HCT116 (cell line): ENCODE measurements around the gene S100Z. TPM values are rescaled to one million over a fixed set of nuclear protein-coding genes. Genes with fewer than 3 reads are reported as not detected.

ENCODE experiments used
- ATAC-seq: fragments of 200-7000 bp; cut with Tn5 transposase; 2 replicates; pipeline ENCODE4 v1.9.1; 2020; ENCODE audit warnings: mild to moderate bottlenecking, moderate library complexity
- BruUV-seq: library from RNA; stranded (reverse); fragments of 400-500 nt; replicated peaks from 2 replicates; lab custom pipeline; 2021; lab: Mats Ljungman, UMichigan
- CTCF ChIA-PET: fragments of 300-600 bp; sonication (Branson Sonifier 250); formaldehyde crosslinking; loops from one replicate; lab custom pipeline; 2021; ENCODE audit warnings: antibody characterized with exemption; lab: Charles Lee
- POLR2A ChIA-PET: fragments of 300-600, 350-600 bp; sonication (Branson Sonifier 250); formaldehyde crosslinking; loops from one replicate; lab custom pipeline; 2021; ENCODE audit warnings: antibody characterized with exemption; lab: Charles Lee
- RAD21 ChIA-PET, 2 experiments: fragments of 300-600 bp; sonication (Branson Sonifier 250); formaldehyde crosslinking; loops; one replicate each; lab custom pipeline; 2023; ENCODE audit warnings: low total read pairs in 2 of 2; ENCODE audit not compliant: uncharacterized antibody in 2 of 2, unreplicated experiment in 2 of 2, low non-redundant PET in 1 of 2; lab: Charles Lee
- DNase-seq: peaks from one replicate; pipeline ENCODE4 v3.0.0-alpha.2; 2010; ENCODE audit warnings: low read depth, low spot score
- H2AFZ ChIP-seq: fragments of 200-600 bp; shearing (Covaris generic), sonication (generic); 2 replicates; pipeline ENCODE4 v1.6.1; 2017; ENCODE audit warnings: low read depth, mixed run types, mixed read lengths, antibody characterized with exemption, low read length; ENCODE audit not compliant: poor library complexity, severe bottlenecking
- H3K27ac ChIP-seq: 2 replicates; pipeline ENCODE4 v1.5.1; 2012; ENCODE audit warnings: low read depth, low read length
- H3K27me3 ChIP-seq: fragments of 200-600 bp; sonication (generic); 2 replicates; pipeline ENCODE4 v1.6.1; 2016; ENCODE audit warnings: mixed run types, low read length, mixed read lengths; ENCODE audit not compliant: insufficient read depth
- H3K36me3 ChIP-seq, 2 experiments: fragments of 200-500 bp in 1 of 2; fragments of 200-600 bp in 1 of 2; sonication (Bioruptor generic) in 1 of 2; sonication (generic) in 1 of 2; 2 replicates each; pipeline versions ENCODE4 v1.5.1 to v1.6.1; 2014 to 2016; ENCODE audit warnings: low read length in 2 of 2, inconsistent platforms in 1 of 2, mixed read lengths in 1 of 2, mixed run types in 1 of 2; ENCODE audit not compliant: insufficient read depth in 2 of 2, control insufficient read depth in 1 of 2
- H3K4me1 ChIP-seq, 2 experiments: fragments of 200-600 bp in 1 of 2; sonication (generic) in 1 of 2; 2 replicates each; pipeline versions ENCODE4 v1.5.1 to v1.6.1; 2012 to 2017; ENCODE audit warnings: low read length in 2 of 2, inconsistent platforms in 1 of 2, mild to moderate bottlenecking in 1 of 2, mixed read lengths in 1 of 2, mixed run types in 1 of 2, moderate library complexity in 1 of 2; ENCODE audit not compliant: insufficient read depth in 2 of 2, control insufficient read depth in 1 of 2
- H3K4me2 ChIP-seq: fragments of 200-600 bp; sonication (generic); 2 replicates; pipeline ENCODE4 v1.6.1; 2017; ENCODE audit warnings: mixed run types, low read length, mixed read lengths
- H3K4me3 ChIP-seq, 2 experiments: fragments of 200-600 bp in 1 of 2; sonication (generic) in 1 of 2; replicated peaks in 1 of 2; 2 replicates each; pipeline ENCODE4 v1.5.1; 2011 to 2016; ENCODE audit warnings: low read length in 2 of 2, control low read depth in 1 of 2, low read depth in 1 of 2, mild to moderate bottlenecking in 1 of 2, mixed read lengths in 1 of 2, mixed run types in 1 of 2
- H3K79me2 ChIP-seq: fragments of 200-600 bp; sonication (generic); 2 replicates; pipeline ENCODE4 v1.6.1; 2017; ENCODE audit warnings: mild to moderate bottlenecking, mixed run types, low read length, moderate library complexity, mixed read lengths; ENCODE audit not compliant: insufficient read depth
- H3K9ac ChIP-seq: fragments of 200-600 bp; sonication (generic); 2 replicates; pipeline ENCODE4 v1.6.1; 2016; ENCODE audit warnings: low read length, mixed read lengths
- H3K9me2 ChIP-seq: fragments of 200-600 bp; sonication (generic), shearing (Covaris generic); 2 replicates; pipeline ENCODE4 v1.6.1; 2017; ENCODE audit warnings: mixed run types, mild to moderate bottlenecking, moderate library complexity; ENCODE audit not compliant: insufficient read depth
- H3K9me3 ChIP-seq, 2 experiments: fragments of 200-500 bp in 1 of 2; fragments of 200-600 bp in 1 of 2; sonication (Bioruptor generic) in 1 of 2; sonication (generic) in 1 of 2; 2 replicates each; pipeline ENCODE4 v1.6.1; 2014 to 2017; ENCODE audit warnings: low read length in 2 of 2, mixed read lengths in 2 of 2, inconsistent platforms in 1 of 2, low read depth in 1 of 2, mild to moderate bottlenecking in 1 of 2, mixed run types in 1 of 2, moderate library complexity in 1 of 2; ENCODE audit not compliant: control insufficient read depth in 1 of 2, insufficient read depth in 1 of 2
- H4K20me1 ChIP-seq: fragments of 200-600 bp; sonication (generic), shearing (Covaris generic); 2 replicates; pipeline ENCODE4 v1.6.1; 2017; ENCODE audit warnings: mixed run types, mild to moderate bottlenecking, moderate library complexity; ENCODE audit not compliant: insufficient read depth
- POLR2A ChIP-seq: IDR thresholded peaks from 2 replicates; pipeline ENCODE4 v1.7.0; 2011; ENCODE audit warnings: borderline replicate concordance; ENCODE audit not compliant: insufficient read depth, insufficient read length; ENCODE audit errors: extremely low read depth
- RAD21 ChIP-seq: IDR thresholded peaks from 2 replicates; pipeline ENCODE4 v1.6.1; 2012; ENCODE audit warnings: low read depth, mild to moderate bottlenecking
- SRF ChIP-seq: IDR thresholded peaks from 2 replicates; pipeline ENCODE4 v1.6.1; 2012; ENCODE audit warnings: low read depth
- YY1 ChIP-seq: IDR thresholded peaks from 2 replicates; pipeline ENCODE4 v1.6.1; 2011; ENCODE audit warnings: low read length, low read depth, moderate library complexity, mild to moderate bottlenecking; ENCODE audit not compliant: insufficient replicate concordance; ENCODE audit errors: extremely low read depth
- intact Hi-C: fragments of 100-400 bp; cut with micrococcal nuclease; formaldehyde crosslinking; loops from 2 replicates; pipeline ENCODE4 v1.10.0; 2022
- total RNA-seq: library from RNA; stranded (reverse); gene quantifications from one replicate; pipeline ENCODE4 v1.2.1, GENCODE V29; 2021; ENCODE audit not compliant: unreplicated experiment
- TF ChIP-seq, protein P1 (sequence below): IDR thresholded peaks from 2 replicates; pipeline ENCODE4 v1.6.1; 2011; ENCODE audit warnings: mild to moderate bottlenecking, low read length, moderate library complexity; ENCODE audit not compliant: insufficient replicate concordance; ENCODE audit errors: extremely low read depth
- TF ChIP-seq, protein P2 (sequence below): IDR thresholded peaks from 2 replicates; pipeline ENCODE4 v1.6.1; 2012; ENCODE audit warnings: low read depth

S100Z gene
- total RNA-seq, 1 experiment from 2014 or later, result not detected

DNA sequence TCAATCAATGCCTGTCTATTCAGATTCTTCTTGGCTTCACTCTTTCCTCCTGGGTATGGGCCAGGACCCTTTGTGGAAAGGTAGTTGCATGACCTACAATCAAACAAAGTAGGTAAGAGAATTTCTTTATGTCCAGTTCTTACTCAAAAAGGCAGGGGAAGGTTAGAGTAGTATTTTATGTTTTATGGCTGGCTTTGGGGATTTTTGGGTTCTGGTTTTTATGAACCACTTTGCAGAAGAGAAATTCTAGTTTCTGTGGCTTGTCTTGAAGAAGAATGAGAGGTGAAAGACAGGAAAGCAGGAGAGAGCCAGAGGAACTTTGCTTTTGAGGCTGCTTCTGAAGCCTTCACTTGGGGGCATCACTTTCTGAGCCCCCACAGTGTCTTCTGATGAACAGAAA is 88.4 kb downstream of the S100Z start:
- ATAC-seq, result no peak
- Histone ChIP-seq H4K20me1 (no peaks in the 10 kb centered on the region), H2AFZ (no peak overlapping the region), H3K9ac (no peak overlapping the region), H3K4me1 (no peaks in the 10 kb centered on the region), H3K27me3 (no peaks in the 10 kb centered on the region), H3K9me2 (no peaks in the 10 kb centered on the region), H3K4me3 (no peak overlapping the region), H3K36me3 (no peaks in the 10 kb centered on the region), H3K27ac (no peak overlapping the region), H3K4me2 (no peak overlapping the region), H3K9me3 (no peaks in the 10 kb centered on the region), H3K79me2 (no peaks in the 10 kb centered on the region)
- no peak for DNase-seq
- POLR2A ChIA-PET, result no interaction called here
- BruUV-seq, result no TSS peak
- intact Hi-C loops, result no loop called here
- CTCF ChIA-PET, result no interaction called here
- RAD21 ChIA-PET, result no interaction called here
- TF ChIP-seq YY1 (no peak), RAD21 (no peak), POLR2A (no peak), SRF (no peak)
- TF ChIP-seq, protein P1, sequence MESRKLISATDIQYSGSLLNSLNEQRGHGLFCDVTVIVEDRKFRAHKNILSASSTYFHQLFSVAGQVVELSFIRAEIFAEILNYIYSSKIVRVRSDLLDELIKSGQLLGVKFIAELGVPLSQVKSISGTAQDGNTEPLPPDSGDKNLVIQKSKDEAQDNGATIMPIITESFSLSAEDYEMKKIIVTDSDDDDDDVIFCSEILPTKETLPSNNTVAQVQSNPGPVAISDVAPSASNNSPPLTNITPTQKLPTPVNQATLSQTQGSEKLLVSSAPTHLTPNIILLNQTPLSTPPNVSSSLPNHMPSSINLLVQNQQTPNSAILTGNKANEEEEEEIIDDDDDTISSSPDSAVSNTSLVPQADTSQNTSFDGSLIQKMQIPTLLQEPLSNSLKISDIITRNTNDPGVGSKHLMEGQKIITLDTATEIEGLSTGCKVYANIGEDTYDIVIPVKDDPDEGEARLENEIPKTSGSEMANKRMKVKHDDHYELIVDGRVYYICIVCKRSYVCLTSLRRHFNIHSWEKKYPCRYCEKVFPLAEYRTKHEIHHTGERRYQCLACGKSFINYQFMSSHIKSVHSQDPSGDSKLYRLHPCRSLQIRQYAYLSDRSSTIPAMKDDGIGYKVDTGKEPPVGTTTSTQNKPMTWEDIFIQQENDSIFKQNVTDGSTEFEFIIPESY, result no peak
- TF ChIP-seq, protein P2, sequence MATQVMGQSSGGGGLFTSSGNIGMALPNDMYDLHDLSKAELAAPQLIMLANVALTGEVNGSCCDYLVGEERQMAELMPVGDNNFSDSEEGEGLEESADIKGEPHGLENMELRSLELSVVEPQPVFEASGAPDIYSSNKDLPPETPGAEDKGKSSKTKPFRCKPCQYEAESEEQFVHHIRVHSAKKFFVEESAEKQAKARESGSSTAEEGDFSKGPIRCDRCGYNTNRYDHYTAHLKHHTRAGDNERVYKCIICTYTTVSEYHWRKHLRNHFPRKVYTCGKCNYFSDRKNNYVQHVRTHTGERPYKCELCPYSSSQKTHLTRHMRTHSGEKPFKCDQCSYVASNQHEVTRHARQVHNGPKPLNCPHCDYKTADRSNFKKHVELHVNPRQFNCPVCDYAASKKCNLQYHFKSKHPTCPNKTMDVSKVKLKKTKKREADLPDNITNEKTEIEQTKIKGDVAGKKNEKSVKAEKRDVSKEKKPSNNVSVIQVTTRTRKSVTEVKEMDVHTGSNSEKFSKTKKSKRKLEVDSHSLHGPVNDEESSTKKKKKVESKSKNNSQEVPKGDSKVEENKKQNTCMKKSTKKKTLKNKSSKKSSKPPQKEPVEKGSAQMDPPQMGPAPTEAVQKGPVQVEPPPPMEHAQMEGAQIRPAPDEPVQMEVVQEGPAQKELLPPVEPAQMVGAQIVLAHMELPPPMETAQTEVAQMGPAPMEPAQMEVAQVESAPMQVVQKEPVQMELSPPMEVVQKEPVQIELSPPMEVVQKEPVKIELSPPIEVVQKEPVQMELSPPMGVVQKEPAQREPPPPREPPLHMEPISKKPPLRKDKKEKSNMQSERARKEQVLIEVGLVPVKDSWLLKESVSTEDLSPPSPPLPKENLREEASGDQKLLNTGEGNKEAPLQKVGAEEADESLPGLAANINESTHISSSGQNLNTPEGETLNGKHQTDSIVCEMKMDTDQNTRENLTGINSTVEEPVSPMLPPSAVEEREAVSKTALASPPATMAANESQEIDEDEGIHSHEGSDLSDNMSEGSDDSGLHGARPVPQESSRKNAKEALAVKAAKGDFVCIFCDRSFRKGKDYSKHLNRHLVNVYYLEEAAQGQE, result no peak
- TF ChIP-seq, all 23 proteins: peak for 0
